K562 (cell line): ENCODE data around the gene IGF2BP3. TPM values are rescaled to one million over a fixed set of nuclear protein-coding genes. Genes with fewer than 3 reads are reported as not detected.

ENCODE experiments used
- ATAC-seq: fragments of 200-7000 bp; cut with Tn5 transposase; 3 replicates; pipeline ENCODE4 v1.9.1; 2020; ENCODE audit warnings: moderate library complexity
- BruUV-seq: library from RNA; stranded (reverse); fragments of 400-500 nt; replicated peaks from 2 replicates; lab custom pipeline; 2021; lab: Mats Ljungman, UMichigan
- CTCF ChIA-PET: fragments of 300-600 bp; formaldehyde crosslinking; extraction: SDS; loops from one replicate; lab custom pipeline; 2021; ENCODE audit warnings: low intra/inter-chr PET ratio; lab: Yijun Ruan, JAX
- POLR2A ChIA-PET: fragments of 300-600, 350-650 bp; sonication (Branson Sonifier 250); formaldehyde crosslinking; extraction: SDS; loops from one replicate; lab custom pipeline; 2021; ENCODE audit warnings: antibody characterized with exemption, inconsistent platforms; lab: Yijun Ruan, JAX
- DNase-seq, 4 experiments: peaks; one replicate each; pipeline versions ENCODE4 v3.0.0 to v3.0.0-alpha.2; 2011 to 2018; ENCODE audit warnings: low spot score in 3 of 4, mixed read lengths in 3 of 4; ENCODE audit errors: extremely low read depth in 1 of 4
- FAIRE-seq: peaks from 2 replicates; lab custom pipeline; 2011; peaks lifted over from hg19 to GRCh38; lab: Jason Lieb, UNC
- H2AFZ ChIP-seq: 2 replicates; pipeline ENCODE4 v1.6.0; 2011; ENCODE audit warnings: low read depth, low read length, control low read depth, inconsistent platforms
- H3K27ac ChIP-seq: fragments of 200-600 bp; 3 replicates; pipeline ENCODE4 v1.8.0; 2011; ENCODE audit warnings: low read depth, mild to moderate bottlenecking, control low read depth, inconsistent platforms, low read length, moderate library complexity, mixed read lengths; ENCODE audit errors: extremely low read depth
- H3K27me3 ChIP-seq, 2 experiments: fragments of 300-600 bp in 1 of 2; 2 replicates in 1 of 2; 3 replicates in 1 of 2; pipeline versions ENCODE4 v1.6.0 to v1.8.0; 2011; ENCODE audit warnings: inconsistent platforms in 2 of 2, low read length in 2 of 2, mild to moderate bottlenecking in 1 of 2, mixed read lengths in 1 of 2, moderate library complexity in 1 of 2; ENCODE audit not compliant: control insufficient read depth in 2 of 2, insufficient read depth in 2 of 2
- H3K36me3 ChIP-seq: fragments of 300-600 bp; 3 replicates; pipeline ENCODE4 v1.8.0; 2011; ENCODE audit warnings: mild to moderate bottlenecking, low read length, inconsistent platforms; ENCODE audit not compliant: control insufficient read depth, insufficient read depth
- H3K4me1 ChIP-seq, 2 experiments: fragments of 200-600 bp in 1 of 2; replicated peaks in 1 of 2; 2 replicates in 1 of 2; 3 replicates in 1 of 2; pipeline versions ENCODE4 v1.5.1 to v1.8.0; 2011; ENCODE audit warnings: inconsistent platforms in 2 of 2, low read length in 2 of 2, mild to moderate bottlenecking in 1 of 2, mixed read lengths in 1 of 2, moderate library complexity in 1 of 2; ENCODE audit not compliant: control insufficient read depth in 2 of 2, insufficient read depth in 2 of 2
- H3K4me2 ChIP-seq: 2 replicates; pipeline ENCODE4 v1.6.1; 2011; ENCODE audit warnings: low read length, control low read depth, inconsistent platforms, mixed read lengths; ENCODE audit not compliant: insufficient read depth
- H3K4me3 ChIP-seq: fragments of 200-600 bp; sonication (generic), shearing (Covaris generic); 2 replicates; pipeline ENCODE4 v1.5.1; 2016; ENCODE audit warnings: control low read depth, inconsistent platforms
- H3K79me2 ChIP-seq: fragments of 200-600 bp; 3 replicates; pipeline ENCODE4 v1.8.0; 2011; ENCODE audit warnings: low read length, inconsistent platforms; ENCODE audit not compliant: control insufficient read depth, insufficient read depth
- H3K9ac ChIP-seq, 2 experiments: 2 replicates each; pipeline versions ENCODE4 v1.6.0 to v1.6.1; 2011; ENCODE audit warnings: low read depth in 2 of 2, low read length in 2 of 2, control low read depth in 1 of 2, inconsistent platforms in 1 of 2, mild to moderate bottlenecking in 1 of 2, mixed read lengths in 1 of 2; ENCODE audit not compliant: insufficient read depth in 1 of 2
- H3K9me1 ChIP-seq: one replicate; pipeline ENCODE4 v1.6.0; 2011; ENCODE audit warnings: inconsistent platforms, mild to moderate bottlenecking, low read length, moderate library complexity; ENCODE audit not compliant: control insufficient read depth, insufficient read depth
- H3K9me3 ChIP-seq: replicated peaks from 2 replicates; pipeline ENCODE4 v1.5.1; 2011; ENCODE audit warnings: low read depth, low read length, inconsistent platforms; ENCODE audit not compliant: control insufficient read depth, insufficient read depth
- H4K20me1 ChIP-seq: replicated peaks from 2 replicates; pipeline ENCODE4 v1.6.1; 2011; ENCODE audit warnings: low read length, inconsistent platforms, mixed read lengths; ENCODE audit not compliant: control insufficient read depth, insufficient read depth
- ETV6 ChIP-seq, 3 experiments: fragments of 150-350 bp in 1 of 3; sonication (generic) in 1 of 3; formaldehyde crosslinking in 1 of 3; IDR thresholded peaks; 2 replicates each; pipeline versions ENCODE4 v1.6.1 to v1.8.0; 2014 to 2022; ENCODE audit warnings: borderline replicate concordance in 2 of 3, low read depth in 2 of 3, antibody characterized with exemption in 1 of 3, low read length in 1 of 3, mild to moderate bottlenecking in 1 of 3, missing genetic modification reagents in 1 of 3
- FOSL1 ChIP-seq: fragments of 200-800 bp; sonication (Bioruptor generic); conservative IDR thresholded peaks from 2 replicates; pipeline ENCODE4 v1.6.1; 2016; ENCODE audit warnings: missing genetic modification characterization, missing compliant biosample characterization
- GABPB1 ChIP-seq: sonication (generic); formaldehyde crosslinking; IDR thresholded peaks from 2 replicates; pipeline ENCODE4 v1.8.0; 2022; ENCODE audit warnings: mild to moderate bottlenecking, missing genetic modification reagents
- HDGF ChIP-seq: fragments of 450-650 bp; IDR thresholded peaks from 2 replicates; pipeline ENCODE4 v1.6.1; 2016
- IFI16 ChIP-seq: fragments of 250-450 bp; sonication (Bioruptor Pico); IDR thresholded peaks from 2 replicates; pipeline ENCODE4 v2.1.2; 2022; ENCODE audit warnings: mild to moderate bottlenecking, inconsistent platforms
- NRF1 ChIP-seq, 2 experiments: fragments of 450-650 bp; IDR thresholded peaks in 1 of 2; conservative IDR thresholded peaks in 1 of 2; 2 replicates each; pipeline ENCODE4 v1.6.1; 2014; ENCODE audit warnings: mild to moderate bottlenecking in 2 of 2
- PHF21A ChIP-seq: fragments of 450-650 bp; IDR thresholded peaks from 2 replicates; pipeline ENCODE4 v1.6.1; 2017; ENCODE audit warnings: low read depth, borderline replicate concordance
- PTBP1 ChIP-seq: fragments of 200-400 bp; formaldehyde crosslinking; IDR thresholded peaks from 2 replicates; pipeline ENCODE4 v1.6.1; 2017; ENCODE audit warnings: low read depth, low read length
- RBM22 ChIP-seq: fragments of 200-400 bp; formaldehyde crosslinking; IDR thresholded peaks from 2 replicates; pipeline ENCODE4 v1.6.1; 2018; ENCODE audit warnings: low read length, low read depth; ENCODE audit not compliant: poor library complexity, severe bottlenecking
- SMAD2 ChIP-seq: fragments of 150-350 bp; IDR thresholded peaks from 2 replicates; pipeline ENCODE4 v1.6.1; 2014; ENCODE audit warnings: low read depth, mild to moderate bottlenecking, low read length
- TCF7 ChIP-seq: sonication (generic); IDR thresholded peaks from 2 replicates; pipeline ENCODE4 v1.6.1; 2016; ENCODE audit warnings: antibody characterized with exemption, borderline replicate concordance
- ZBTB7A ChIP-seq: IDR thresholded peaks from 2 replicates; pipeline ENCODE4 v1.6.1; 2011; ENCODE audit warnings: low read depth, mild to moderate bottlenecking, low read length, moderate library complexity, borderline replicate concordance; ENCODE audit not compliant: control insufficient read depth
- ZNF133 ChIP-seq: fragments of 250-450 bp; sonication (Bioruptor Pico); IDR thresholded peaks from 2 replicates; pipeline ENCODE4 v1.4.0; 2020; ENCODE audit warnings: mild to moderate bottlenecking
- ZNF143 ChIP-seq: sonication (generic); formaldehyde crosslinking; IDR thresholded peaks from 2 replicates; pipeline ENCODE4 v1.9.0; 2022; ENCODE audit warnings: mild to moderate bottlenecking, missing genetic modification reagents
- ZNF263 ChIP-seq: sonication (generic); formaldehyde crosslinking; IDR thresholded peaks from 2 replicates; pipeline ENCODE4 v1.8.0; 2022; ENCODE audit warnings: mild to moderate bottlenecking, missing genetic modification reagents, borderline replicate concordance
- WGBS: fragments of 100-300 bp; shearing (Covaris generic); methylation state at CpG from one replicate; pipeline ENCODE4 v1.1.6; 2016; ENCODE audit warnings: low coverage, mixed read lengths; ENCODE audit not compliant: insufficient coverage; ENCODE audit errors: missing lambda C conversion rate; 5-methylcytosine and 5-hydroxymethylcytosine counted together
- in situ Hi-C: fragments of 300-500 bp; cut with MboI; formaldehyde crosslinking; loops from 4 replicates; pipeline ENCODE4 v1.15.0; 2018; ENCODE audit warnings: inconsistent platforms, mixed read lengths
- intact Hi-C: fragments of 100-400 bp; cut with micrococcal nuclease; formaldehyde crosslinking; loops from 2 replicates; pipeline ENCODE4 v1.14.2; 2022
- polyA plus RNA-seq, 8 experiments: library from polyadenylated mRNA; depleted of rRNA in 4 of 8; stranded (reverse) in 5 of 8; unstranded in 3 of 8; fragments of >200 nt; fragmentation: Nextera tagmentation in 2 of 8; fragmentation: Illumina TruSeq in 1 of 8; extraction: Ambion mirVana in 2 of 8; extraction: Trizol in 1 of 8; gene quantifications; 2 replicates each; pipeline versions ENCODE4 v1.2.1 to v1.2.3, GENCODE V29; 2011 to 2014; ENCODE audit warnings: inconsistent platforms in 1 of 8, missing spikeins in 1 of 8
- total RNA-seq, 7 experiments: library from RNA; depleted of rRNA in 6 of 7; stranded (reverse); fragments of >200 nt in 6 of 7; fragmentation: Illumina TruSeq in 2 of 7; extraction: Trizol in 2 of 7; gene quantifications; 2 replicates each; pipeline versions ENCODE4 v1.2.1 to v1.2.3, GENCODE V29; 2011 to 2021; ENCODE audit warnings: low replicate concordance in 1 of 7
- TF ChIP-seq, protein P1 (sequence below): fragments of 250-450 bp; sonication (Bioruptor Pico); IDR thresholded peaks from 2 replicates; pipeline ENCODE4 v1.6.1; 2021; ENCODE audit warnings: mild to moderate bottlenecking
- TF ChIP-seq, protein P2 (sequence below), 2 experiments: fragments of 450-650 bp in 1 of 2; sonication (generic) in 1 of 2; formaldehyde crosslinking in 1 of 2; IDR thresholded peaks in 1 of 2; conservative IDR thresholded peaks in 1 of 2; 2 replicates each; pipeline versions ENCODE4 v1.6.1 to v1.8.1; 2016 to 2023; ENCODE audit warnings: mild to moderate bottlenecking in 2 of 2, moderate library complexity in 2 of 2, inconsistent platforms in 1 of 2, missing genetic modification reagents in 1 of 2
- TF ChIP-seq, protein P3 (sequence below): sonication (generic); formaldehyde crosslinking; IDR thresholded peaks from 2 replicates; pipeline ENCODE4 v1.8.0; 2022; ENCODE audit warnings: mild to moderate bottlenecking, low read depth, missing genetic modification reagents
- TF ChIP-seq, protein P4 (sequence below): fragments of 450-650 bp; formaldehyde crosslinking; IDR thresholded peaks from 2 replicates; pipeline ENCODE4 v1.4.0; 2022; ENCODE audit warnings: mild to moderate bottlenecking, moderate library complexity

The IGF2BP3 gene
- total and polyA plus RNA-seq, 9 of the 15 experiments (the other 6 are each of a cell fraction or from before 2014, with no cell fraction given), result 8.4 to 88.1 (median 61.2) TPM

DNA sequence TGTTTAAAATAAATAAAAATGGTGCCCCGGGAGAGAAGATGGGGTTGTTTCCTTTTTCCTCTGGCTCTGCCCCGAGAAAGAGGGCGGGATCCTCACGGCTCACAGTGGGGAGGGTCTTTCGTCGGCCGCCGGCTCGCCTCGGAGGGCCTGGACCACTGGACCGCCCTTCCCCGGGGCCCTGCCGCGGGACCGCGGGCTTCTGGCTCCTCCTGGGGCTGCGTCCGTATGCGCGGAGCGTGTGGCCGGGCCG is 3.5 kb upstream of the IGF2BP3 start:
- ATAC-seq (peak; percentile 39), DNase-seq (no peak), FAIRE-seq (no peak)
- no peaks in the 10 kb centered on the region for H3K9me3 ChIP-seq
- H3K4me1 ChIP-seq, result peaks cover 2 to 21% of the 10 kb centered on the region in 2 experiments; a peak in 3 of 5 replicates
- peak overlapping the region; percentile 94 to 98 for H3K9ac ChIP-seq
- intact Hi-C loops, result loop anchor here (1.0 to 5.0 kb wide), 4 partner anchors 43 to 771 kb away; partner anchors contain the start of gene MALSU1
- no peaks in the 10 kb centered on the region for H3K9me1 ChIP-seq
- H3K4me2 ChIP-seq, result peak overlapping the region; percentile 92
- peak overlapping the region; percentile 62 for H2AFZ ChIP-seq
- H3K27me3 ChIP-seq, result no peaks in the 10 kb centered on the region
- in situ Hi-C loops, result no loop called here
- H4K20me1 ChIP-seq, result no peaks in the 10 kb centered on the region
- peak overlapping the region; percentile 66 for H3K4me3 ChIP-seq
- peak overlapping the region; percentile 93 for H3K27ac ChIP-seq
- POLR2A ChIA-PET, result interaction anchor here (1.1 to 3.1 kb wide), 4 partner anchors 12 to 57 kb away, joined by 3 to 12 read pairs (median 6); no protein-coding TSS in a partner anchor
- no TSS peak for BruUV-seq
- 1% methylated on average over 15 of the region's 23 CpGs for WGBS
- CTCF ChIA-PET, result no interaction called here
- peaks cover 82% of the 10 kb centered on the region for H3K79me2 ChIP-seq
- H3K36me3 ChIP-seq, result 0 out of 3 replicates have a peak, but pooled peaks cover 2% of the 10 kb centered on the region
- TF ChIP-seq NRF1 (conservative IDR thresholded peaks at IDR 0.05 in 1 of 2, IDR thresholded peaks at IDR 0.05 in 1 of 2) (no peak), IFI16 (CRISPR knock-in tag) (no peak), FOSL1 (tag) (no peak), ZNF263 (no peak), ETV6 (IDR thresholded peaks at IDR 0.05; ENCODE audit: borderline replicate concordance in 1 of 2, low read depth in 2 of 2, low read length in 1 of 2) (no peak), ETV6 (CRISPR knock-in tag; IDR thresholded peaks at IDR 0.05; ENCODE audit: borderline replicate concordance) (no peak), PHF21A (no peak), RBM22 (peak; percentile 91), GABPB1 (CRISPR knock-in tag) (no peak), ZBTB7A (peak; percentile 70), SMAD2 (no peak), PTBP1 (no peak), TCF7 (no peak), ZNF143 (0 out of 2 replicates have a peak, but pooled peaks have one; percentile 29), ZNF133 (CRISPR knock-in tag) (no peak), HDGF (no peak)
- TF ChIP-seq, protein P1, sequence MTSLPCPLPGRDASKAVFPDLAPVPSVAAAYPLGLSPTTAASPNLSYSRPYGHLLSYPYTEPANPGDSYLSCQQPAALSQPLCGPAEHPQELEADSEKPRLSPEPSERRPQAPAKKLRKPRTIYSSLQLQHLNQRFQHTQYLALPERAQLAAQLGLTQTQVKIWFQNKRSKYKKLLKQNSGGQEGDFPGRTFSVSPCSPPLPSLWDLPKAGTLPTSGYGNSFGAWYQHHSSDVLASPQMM, result no peak
- TF ChIP-seq, protein P2, sequence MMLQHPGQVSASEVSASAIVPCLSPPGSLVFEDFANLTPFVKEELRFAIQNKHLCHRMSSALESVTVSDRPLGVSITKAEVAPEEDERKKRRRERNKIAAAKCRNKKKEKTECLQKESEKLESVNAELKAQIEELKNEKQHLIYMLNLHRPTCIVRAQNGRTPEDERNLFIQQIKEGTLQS (IDR thresholded peaks at IDR 0.05), result no peak
- TF ChIP-seq, protein P2 (CRISPR knock-in tag; conservative IDR thresholded peaks at IDR 0.05), result 0 out of 2 replicates have a peak, but pooled peaks have one; percentile 16
- TF ChIP-seq, protein P3, sequence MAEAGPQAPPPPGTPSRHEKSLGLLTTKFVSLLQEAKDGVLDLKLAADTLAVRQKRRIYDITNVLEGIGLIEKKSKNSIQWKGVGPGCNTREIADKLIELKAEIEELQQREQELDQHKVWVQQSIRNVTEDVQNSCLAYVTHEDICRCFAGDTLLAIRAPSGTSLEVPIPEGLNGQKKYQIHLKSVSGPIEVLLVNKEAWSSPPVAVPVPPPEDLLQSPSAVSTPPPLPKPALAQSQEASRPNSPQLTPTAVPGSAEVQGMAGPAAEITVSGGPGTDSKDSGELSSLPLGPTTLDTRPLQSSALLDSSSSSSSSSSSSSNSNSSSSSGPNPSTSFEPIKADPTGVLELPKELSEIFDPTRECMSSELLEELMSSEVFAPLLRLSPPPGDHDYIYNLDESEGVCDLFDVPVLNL (CRISPR knock-in tag), result no peak
- TF ChIP-seq, protein P4, sequence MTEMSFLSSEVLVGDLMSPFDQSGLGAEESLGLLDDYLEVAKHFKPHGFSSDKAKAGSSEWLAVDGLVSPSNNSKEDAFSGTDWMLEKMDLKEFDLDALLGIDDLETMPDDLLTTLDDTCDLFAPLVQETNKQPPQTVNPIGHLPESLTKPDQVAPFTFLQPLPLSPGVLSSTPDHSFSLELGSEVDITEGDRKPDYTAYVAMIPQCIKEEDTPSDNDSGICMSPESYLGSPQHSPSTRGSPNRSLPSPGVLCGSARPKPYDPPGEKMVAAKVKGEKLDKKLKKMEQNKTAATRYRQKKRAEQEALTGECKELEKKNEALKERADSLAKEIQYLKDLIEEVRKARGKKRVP (CRISPR knock-in tag), result no peak
